Measurements from ENCODE around the gene ENPP5. TPM values are rescaled to one million over a fixed set of nuclear protein-coding genes. Genes with fewer than 3 reads are reported as not detected.

The ENPP5 gene
- total RNA-seq, 1 donor from 2014 or later, result 4.2 TPM

DNA sequence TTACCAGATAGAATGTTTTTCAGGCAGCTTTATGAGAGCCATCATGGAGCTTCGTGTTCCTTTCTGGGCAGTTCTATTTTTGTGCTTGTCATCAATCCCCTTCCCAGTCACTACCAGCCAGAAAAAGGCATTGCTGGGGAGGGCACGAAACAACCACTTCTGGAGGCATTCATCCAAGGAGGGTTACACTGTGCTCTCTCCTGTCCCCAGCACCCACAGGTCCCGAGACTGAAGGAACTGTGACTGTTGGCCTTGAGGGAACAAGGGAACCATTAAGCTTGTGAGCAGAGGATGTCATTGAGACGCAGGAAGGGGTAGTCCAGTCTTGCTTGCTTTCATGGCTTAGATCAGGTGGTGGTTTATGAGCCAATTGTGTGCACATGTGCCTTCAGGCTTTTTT, 20.1 kb upstream of the ENPP5 start:
- no peaks in the 10 kb centered on the region for H3K36me3 Mint-ChIP-seq
- DNase-seq (ENCODE audit: extremely low spot score, unreplicated experiment), result no peak
- TF ChIP-seq, protein P1, sequence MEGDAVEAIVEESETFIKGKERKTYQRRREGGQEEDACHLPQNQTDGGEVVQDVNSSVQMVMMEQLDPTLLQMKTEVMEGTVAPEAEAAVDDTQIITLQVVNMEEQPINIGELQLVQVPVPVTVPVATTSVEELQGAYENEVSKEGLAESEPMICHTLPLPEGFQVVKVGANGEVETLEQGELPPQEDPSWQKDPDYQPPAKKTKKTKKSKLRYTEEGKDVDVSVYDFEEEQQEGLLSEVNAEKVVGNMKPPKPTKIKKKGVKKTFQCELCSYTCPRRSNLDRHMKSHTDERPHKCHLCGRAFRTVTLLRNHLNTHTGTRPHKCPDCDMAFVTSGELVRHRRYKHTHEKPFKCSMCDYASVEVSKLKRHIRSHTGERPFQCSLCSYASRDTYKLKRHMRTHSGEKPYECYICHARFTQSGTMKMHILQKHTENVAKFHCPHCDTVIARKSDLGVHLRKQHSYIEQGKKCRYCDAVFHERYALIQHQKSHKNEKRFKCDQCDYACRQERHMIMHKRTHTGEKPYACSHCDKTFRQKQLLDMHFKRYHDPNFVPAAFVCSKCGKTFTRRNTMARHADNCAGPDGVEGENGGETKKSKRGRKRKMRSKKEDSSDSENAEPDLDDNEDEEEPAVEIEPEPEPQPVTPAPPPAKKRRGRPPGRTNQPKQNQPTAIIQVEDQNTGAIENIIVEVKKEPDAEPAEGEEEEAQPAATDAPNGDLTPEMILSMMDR (conservative IDR thresholded peaks at IDR 0.05), result no peak
- no peaks in the 10 kb centered on the region for H3K27me3 Mint-ChIP-seq
- H3K4me1 Mint-ChIP-seq (ENCODE audit: unreplicated experiment), result no peaks in the 10 kb centered on the region
- H3K27ac Mint-ChIP-seq, result no peak overlapping the region
- H3K4me3 Mint-ChIP-seq, result no peak overlapping the region
- H3K9me3 Mint-ChIP-seq, result no peaks in the 10 kb centered on the region

DNA sequence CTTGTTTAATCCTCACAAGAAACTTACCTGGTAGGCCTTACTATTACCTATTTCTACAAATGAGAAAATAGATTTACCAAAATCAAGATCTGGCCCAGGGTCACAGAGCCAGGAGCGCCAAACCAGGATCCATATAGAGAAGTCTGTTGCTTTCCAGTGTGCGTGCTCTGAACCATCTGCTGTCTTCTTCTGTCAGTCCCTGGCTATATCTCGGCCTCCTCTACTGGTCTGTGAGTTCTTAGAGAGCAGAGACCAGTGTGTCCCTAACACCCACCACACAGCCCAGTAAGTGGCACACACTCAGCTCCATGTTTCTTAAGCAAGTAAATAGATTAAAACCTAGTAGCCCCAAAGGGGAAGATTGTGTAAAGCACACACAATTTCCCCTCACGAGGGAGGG, 18.9 kb upstream of the ENPP5 start:
- Mint-ChIP-seq H3K9me3 (no peaks in the 10 kb centered on the region), H3K27me3 (peaks cover 4% of the 10 kb centered on the region), H3K36me3 (no peaks in the 10 kb centered on the region), H3K27ac (no peak overlapping the region), H3K4me1 (ENCODE audit: unreplicated experiment) (no peaks in the 10 kb centered on the region), H3K4me3 (no peak overlapping the region)
- no peak for DNase-seq (ENCODE audit: extremely low spot score, unreplicated experiment)
- TF ChIP-seq, protein P1 (conservative IDR thresholded peaks at IDR 0.05), result no peak

DNA sequence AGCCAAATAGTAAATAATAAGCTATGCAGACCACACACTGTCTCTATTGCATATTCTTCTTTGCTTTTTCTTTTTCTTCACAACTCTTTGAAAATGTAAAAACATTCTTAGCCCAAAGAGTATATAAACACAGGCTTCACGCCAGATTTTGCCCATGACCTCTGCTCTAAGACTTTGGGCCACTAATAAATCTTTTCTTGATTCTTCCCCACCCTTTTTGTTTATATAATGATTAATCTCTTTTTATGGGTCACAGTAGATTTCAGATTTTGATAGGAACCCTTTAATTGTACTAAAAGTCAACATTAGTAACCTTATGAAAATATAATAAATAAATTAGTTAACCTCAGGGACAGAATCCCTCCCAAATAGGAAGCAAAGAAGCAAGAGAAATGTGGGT, 15.8 kb upstream of the ENPP5 start:
- no peak for DNase-seq (ENCODE audit: extremely low spot score, unreplicated experiment)
- Mint-ChIP-seq H3K27ac (no peak overlapping the region), H3K27me3 (peaks cover 18% of the 10 kb centered on the region), H3K4me3 (no peak overlapping the region), H3K9me3 (no peaks in the 10 kb centered on the region), H3K4me1 (ENCODE audit: unreplicated experiment) (no peaks in the 10 kb centered on the region), H3K36me3 (no peaks in the 10 kb centered on the region)
- TF ChIP-seq, protein P1 (conservative IDR thresholded peaks at IDR 0.05), result no peak

DNA sequence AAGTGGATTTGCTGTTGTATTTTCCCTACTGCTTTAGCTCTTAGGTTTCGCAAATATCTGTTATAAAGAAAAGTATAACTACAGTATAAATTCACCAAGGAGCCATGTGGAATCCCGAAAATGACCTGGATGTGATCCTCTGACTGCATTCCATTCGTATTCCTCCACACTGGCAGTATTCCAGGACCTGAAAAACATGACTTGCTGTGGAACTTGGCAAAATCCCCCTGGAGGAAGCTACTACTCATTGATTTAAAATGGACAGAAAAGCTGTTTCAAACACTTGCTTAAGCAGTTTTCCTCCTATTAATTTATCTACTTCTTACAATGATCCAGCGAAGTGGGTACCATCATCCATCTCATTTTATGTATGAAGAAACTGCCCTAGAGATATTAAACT, 13.3 kb upstream of the ENPP5 start:
- no peaks in the 10 kb centered on the region for H3K4me1 Mint-ChIP-seq (ENCODE audit: unreplicated experiment)
- H3K9me3 Mint-ChIP-seq, result no peaks in the 10 kb centered on the region
- no peak overlapping the region for H3K4me3 Mint-ChIP-seq
- H3K27me3 Mint-ChIP-seq, result peaks cover 27% of the 10 kb centered on the region
- DNase-seq (ENCODE audit: extremely low spot score, unreplicated experiment), result no peak
- H3K27ac Mint-ChIP-seq, result no peak overlapping the region
- TF ChIP-seq, protein P1 (conservative IDR thresholded peaks at IDR 0.05), result no peak
- H3K36me3 Mint-ChIP-seq, result no peaks in the 10 kb centered on the region

DNA sequence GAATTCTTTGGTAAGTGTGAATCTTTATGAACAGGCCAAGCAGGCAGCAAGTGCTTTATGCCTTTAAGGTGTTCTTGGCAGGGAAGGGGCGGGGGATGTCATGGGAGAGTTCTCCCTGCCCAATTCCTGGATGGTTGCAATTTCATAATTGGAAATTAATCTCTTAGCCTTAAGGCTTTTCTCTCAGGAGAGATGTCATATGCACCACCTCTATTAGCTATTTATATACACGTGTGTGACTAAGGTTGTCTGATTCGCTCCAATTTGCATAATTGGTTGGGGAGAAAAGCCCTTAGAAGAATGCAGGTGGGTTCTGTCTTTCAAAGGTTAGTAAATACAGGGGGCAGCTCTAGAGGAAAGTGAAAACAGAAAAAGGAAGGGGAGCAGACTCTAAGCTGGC, 5.2 kb upstream of the ENPP5 start:
- Mint-ChIP-seq H3K4me1 (ENCODE audit: unreplicated experiment) (no peaks in the 10 kb centered on the region), H3K4me3 (no peak overlapping the region), H3K9me3 (no peaks in the 10 kb centered on the region), H3K36me3 (no peaks in the 10 kb centered on the region), H3K27me3 (peaks cover 18% of the 10 kb centered on the region), H3K27ac (no peak overlapping the region)
- TF ChIP-seq, protein P1 (conservative IDR thresholded peaks at IDR 0.05), result no peak
- no peak for DNase-seq (ENCODE audit: extremely low spot score, unreplicated experiment)

DNA sequence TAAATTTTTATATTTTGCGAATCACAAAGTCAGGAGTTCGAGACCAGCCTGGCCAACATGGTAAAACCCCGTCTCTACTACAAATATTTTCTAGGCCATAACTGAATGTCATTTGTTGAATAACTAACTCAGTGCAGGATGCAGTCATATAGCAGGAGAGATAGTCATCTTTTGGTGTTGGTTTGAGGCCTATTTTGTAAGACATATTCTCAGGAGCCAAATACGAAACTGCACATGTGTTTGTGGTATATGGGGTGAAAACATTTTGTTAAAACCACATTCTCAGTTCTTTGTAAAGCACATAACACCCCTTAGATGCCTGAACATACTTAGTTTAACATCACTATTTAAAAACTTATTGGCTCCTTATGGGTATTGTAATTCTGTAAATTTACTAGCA, 4.7 kb upstream of the ENPP5 start:
- no peaks in the 10 kb centered on the region for H3K36me3 Mint-ChIP-seq
- H3K4me3 Mint-ChIP-seq, result no peak overlapping the region
- no peak overlapping the region for H3K27ac Mint-ChIP-seq
- no peak for DNase-seq (ENCODE audit: extremely low spot score, unreplicated experiment)
- peaks cover 16% of the 10 kb centered on the region for H3K27me3 Mint-ChIP-seq
- H3K4me1 Mint-ChIP-seq (ENCODE audit: unreplicated experiment), result no peaks in the 10 kb centered on the region
- TF ChIP-seq, protein P1 (conservative IDR thresholded peaks at IDR 0.05), result no peak
- H3K9me3 Mint-ChIP-seq, result no peaks in the 10 kb centered on the region
